HG03095 (cell line): ENCODE measurements around the gene TDP2.
"Not testable (repeated sequence)": the region's sequence is repeated elsewhere in the genome, so short reads cannot be mapped to it uniquely, and the experiment has no call there.

Experiments used
- ATAC-seq: cut with Tn5 transposase; IDR thresholded peaks from one replicate; pipeline ENCODE4 v1.9.1; 2021; ENCODE audit warnings: moderate library complexity; ENCODE audit not compliant: unreplicated experiment

The TDP2 gene

GRCh38 chr6:24655215-24655614 is 11.5 kb downstream of the TDP2 start:
- ATAC-seq, result no peak

GRCh38 chr6:24650365-24650764 is 16.3 kb downstream of the TDP2 start:
- no peak for ATAC-seq

GRCh38 chr6:24649691-24650090 is 17.0 kb downstream of the TDP2 start:
- no peak for ATAC-seq

- no peak for ATAC-seq
Observed at GRCh38 chr6:24648276-24648675, 18.4 kb downstream of the TDP2 start.

- ATAC-seq, result no peak
Observed at GRCh38 chr6:24646771-24647170, 19.9 kb downstream of the TDP2 start.

GRCh38 chr6:24644377-24644776 is 22.3 kb downstream of the TDP2 start:
- no peak for ATAC-seq

- no peak for ATAC-seq
Observed at GRCh38 chr6:24643920-24644319, 22.8 kb downstream of the TDP2 start.

GRCh38 chr6:24642061-24642460 is 24.6 kb downstream of the TDP2 start:
- no peak for ATAC-seq

- ATAC-seq, result not testable (repeated sequence)
Observed at GRCh38 chr6:24640631-24641030, 26.1 kb downstream of the TDP2 start.

- ATAC-seq, result no peak
Observed at GRCh38 chr6:24640166-24640565, 26.5 kb downstream of the TDP2 start.

- no peak for ATAC-seq
Observed at GRCh38 chr6:24636681-24637080, 30.0 kb downstream of the TDP2 start.

GRCh38 chr6:24632573-24632972 is 34.1 kb downstream of the TDP2 start:
- ATAC-seq, result no peak

GRCh38 chr6:24631671-24632070 is 35.0 kb downstream of the TDP2 start:
- no peak for ATAC-seq

GRCh38 chr6:24630856-24631505 is 35.7 kb downstream of the TDP2 start:
- ATAC-seq, result no peak

GRCh38 chr6:24621626-24622289 is 44.9 kb downstream of the TDP2 start:
- ATAC-seq, result no peak

GRCh38 chr6:24620637-24621036 is 46.1 kb downstream of the TDP2 start:
- ATAC-seq, result no peak

- no peak for ATAC-seq
Observed at GRCh38 chr6:24619661-24620060, 47.0 kb downstream of the TDP2 start.

GRCh38 chr6:24614648-24615047 is 52.1 kb downstream of the TDP2 start:
- ATAC-seq, result no peak

- ATAC-seq, result no peak
Observed at GRCh38 chr6:24614043-24614420, 52.7 kb downstream of the TDP2 start.

GRCh38 chr6:24613361-24614042 is 53.2 kb downstream of the TDP2 start:
- ATAC-seq, result no peak

GRCh38 chr6:24610672-24611071 is 56.0 kb downstream of the TDP2 start:
- no peak for ATAC-seq
